HPDE6-E6E7 (cell line): ENCODE data around the gene THAP3.

ENCODE experiments used
- DNase-seq: peaks from one replicate; pipeline ENCODE4 v3.0.0; 2011; ENCODE audit warnings: missing footprints; ENCODE audit errors: extremely low spot score

The THAP3 gene

GRCh38 chr1:6673816-6674398, 49.2 kb downstream of the THAP3 start:
- no peak for DNase-seq

GRCh38 chr1:6674771-6675170, 50.1 kb downstream of the THAP3 start:
- no peak for DNase-seq

- no peak for DNase-seq
Measured at GRCh38 chr1:6675941-6676340, 51.3 kb downstream of the THAP3 start.
